Tibial nerve (tissue), 4 donors: ENCODE data around the gene C6orf58.

Source experiments
- EP300 ChIP-seq, 2 donors: sonication (generic); formaldehyde crosslinking; IDR thresholded peaks; one replicate each; pipeline ENCODE4 v1.6.1; 2017; ENCODE audit warnings: antibody characterized with exemption in 2 of 2, mild to moderate bottlenecking in 1 of 2
- TF ChIP-seq, protein P1 (sequence below), 5 experiments: fragments of 200-600 bp in 3 of 5; fragments of 450-650 bp in 2 of 5; sonication (generic) in 3 of 5; IDR thresholded peaks; one replicate each; pipeline ENCODE4 v1.5.1; 2016 to 2019; ENCODE audit warnings: antibody characterized with exemption in 5 of 5, mild to moderate bottlenecking in 3 of 5, moderate library complexity in 2 of 5

DNA sequence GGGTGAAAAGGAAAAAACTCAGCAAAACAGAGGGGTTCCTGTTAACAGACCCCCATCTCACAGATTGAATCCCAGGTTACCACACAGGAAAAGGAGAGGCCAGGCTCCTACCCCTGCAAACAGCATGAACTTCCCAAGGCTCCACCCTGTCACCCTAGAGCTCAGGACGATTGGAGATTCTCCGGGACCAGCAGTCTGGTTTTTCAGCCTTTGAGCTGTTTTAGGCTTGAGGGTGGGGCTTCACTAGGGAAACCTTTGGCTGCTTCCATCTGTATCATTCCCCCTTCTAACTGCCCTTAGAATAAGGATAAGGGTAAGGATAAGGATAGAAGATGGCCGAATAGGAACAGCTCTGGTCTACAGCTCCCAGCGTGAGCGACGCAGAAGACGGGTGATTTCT, 16.0 kb downstream of the C6orf58 start:
- TF ChIP-seq, protein P1, sequence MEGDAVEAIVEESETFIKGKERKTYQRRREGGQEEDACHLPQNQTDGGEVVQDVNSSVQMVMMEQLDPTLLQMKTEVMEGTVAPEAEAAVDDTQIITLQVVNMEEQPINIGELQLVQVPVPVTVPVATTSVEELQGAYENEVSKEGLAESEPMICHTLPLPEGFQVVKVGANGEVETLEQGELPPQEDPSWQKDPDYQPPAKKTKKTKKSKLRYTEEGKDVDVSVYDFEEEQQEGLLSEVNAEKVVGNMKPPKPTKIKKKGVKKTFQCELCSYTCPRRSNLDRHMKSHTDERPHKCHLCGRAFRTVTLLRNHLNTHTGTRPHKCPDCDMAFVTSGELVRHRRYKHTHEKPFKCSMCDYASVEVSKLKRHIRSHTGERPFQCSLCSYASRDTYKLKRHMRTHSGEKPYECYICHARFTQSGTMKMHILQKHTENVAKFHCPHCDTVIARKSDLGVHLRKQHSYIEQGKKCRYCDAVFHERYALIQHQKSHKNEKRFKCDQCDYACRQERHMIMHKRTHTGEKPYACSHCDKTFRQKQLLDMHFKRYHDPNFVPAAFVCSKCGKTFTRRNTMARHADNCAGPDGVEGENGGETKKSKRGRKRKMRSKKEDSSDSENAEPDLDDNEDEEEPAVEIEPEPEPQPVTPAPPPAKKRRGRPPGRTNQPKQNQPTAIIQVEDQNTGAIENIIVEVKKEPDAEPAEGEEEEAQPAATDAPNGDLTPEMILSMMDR (IDR thresholded peaks at IDR 0.05): no peak
- TF ChIP-seq EP300 (IDR thresholded peaks at IDR 0.05): no peak
